HG03064 (cell line): ENCODE measurements around the gene SPRYD3.
"Not testable (repeated sequence)": the region's sequence is repeated elsewhere in the genome, so short reads cannot be mapped to it uniquely, and the experiment has no call there.

Experiments
- ATAC-seq: cut with Tn5 transposase; IDR thresholded peaks from one replicate; pipeline ENCODE4 v1.9.1; 2021; ENCODE audit warnings: low read depth; ENCODE audit not compliant: unreplicated experiment

Gene SPRYD3, protein sequence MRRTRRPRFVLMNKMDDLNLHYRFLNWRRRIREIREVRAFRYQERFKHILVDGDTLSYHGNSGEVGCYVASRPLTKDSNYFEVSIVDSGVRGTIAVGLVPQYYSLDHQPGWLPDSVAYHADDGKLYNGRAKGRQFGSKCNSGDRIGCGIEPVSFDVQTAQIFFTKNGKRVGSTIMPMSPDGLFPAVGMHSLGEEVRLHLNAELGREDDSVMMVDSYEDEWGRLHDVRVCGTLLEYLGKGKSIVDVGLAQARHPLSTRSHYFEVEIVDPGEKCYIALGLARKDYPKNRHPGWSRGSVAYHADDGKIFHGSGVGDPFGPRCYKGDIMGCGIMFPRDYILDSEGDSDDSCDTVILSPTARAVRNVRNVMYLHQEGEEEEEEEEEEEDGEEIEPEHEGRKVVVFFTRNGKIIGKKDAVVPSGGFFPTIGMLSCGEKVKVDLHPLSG

DNA sequence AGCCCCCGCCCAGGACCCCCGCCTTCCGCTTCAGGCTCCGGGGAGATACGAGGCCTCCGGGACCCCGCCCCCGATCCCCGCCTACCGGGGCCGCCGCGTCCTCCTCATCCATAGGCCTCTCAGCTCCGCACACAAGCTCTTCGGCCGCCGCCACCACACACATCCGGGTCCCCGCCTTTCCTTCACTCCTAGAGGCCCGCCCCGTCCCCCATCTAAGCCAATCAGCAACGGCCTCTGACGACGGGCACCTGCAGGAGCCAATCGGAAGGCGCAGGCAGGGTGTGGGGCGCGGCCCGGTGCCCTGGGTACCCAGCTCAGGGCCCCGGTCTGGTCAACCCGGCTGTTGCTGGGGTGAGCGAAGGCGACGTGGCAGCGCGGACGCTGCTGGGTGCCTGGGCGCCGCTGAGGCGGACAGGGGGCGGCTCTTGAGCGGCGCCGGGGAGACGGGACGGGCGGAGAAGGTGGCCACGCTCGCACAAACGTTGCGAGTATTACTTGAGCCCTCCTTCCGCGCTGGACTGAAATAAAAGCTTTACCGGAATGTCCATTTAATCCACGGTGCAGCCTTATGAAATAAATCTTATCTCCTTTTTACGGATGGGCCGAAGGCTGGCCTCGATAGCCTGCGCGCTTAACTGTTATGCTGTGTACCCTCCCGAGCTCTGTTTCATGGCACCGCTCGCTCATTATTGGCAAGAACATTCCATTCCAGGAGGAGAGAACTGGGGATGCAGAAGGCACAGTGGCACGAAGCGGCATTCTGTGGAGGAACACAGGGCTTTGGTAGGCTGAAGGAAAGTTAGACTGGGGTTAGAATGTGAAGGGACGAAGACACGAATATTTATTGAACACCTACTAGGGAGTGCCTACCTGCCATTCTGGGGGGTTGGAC lies at the start of gene SPRYD3:
Gene SPRYD3 (minus strand): TSS at position 165 of the 892 bp plus-strand sequence. CDS start 57 bp downstream, at position 108.
- peak; percentile 96 for ATAC-seq

DNA sequence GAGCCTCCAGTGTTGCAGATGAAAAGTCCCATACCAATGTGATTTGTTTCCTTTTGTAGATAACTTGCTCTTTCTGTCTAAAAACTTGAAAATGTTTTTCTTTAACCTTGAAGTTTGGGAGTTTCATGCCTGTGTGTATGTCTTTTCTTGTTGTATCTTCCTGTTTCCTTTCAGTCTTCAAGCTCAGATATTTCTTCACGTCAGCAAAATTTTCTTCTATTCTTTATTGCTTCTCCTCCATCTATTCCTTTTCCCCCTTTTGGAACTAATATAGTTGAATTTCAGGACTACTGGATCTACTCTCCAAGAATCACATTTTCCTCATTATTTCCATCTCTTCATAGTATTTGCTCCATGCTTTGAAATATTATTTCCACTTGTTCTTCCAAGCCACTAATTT lies 48.0 kb upstream of the SPRYD3 start:
- no peak for ATAC-seq

DNA sequence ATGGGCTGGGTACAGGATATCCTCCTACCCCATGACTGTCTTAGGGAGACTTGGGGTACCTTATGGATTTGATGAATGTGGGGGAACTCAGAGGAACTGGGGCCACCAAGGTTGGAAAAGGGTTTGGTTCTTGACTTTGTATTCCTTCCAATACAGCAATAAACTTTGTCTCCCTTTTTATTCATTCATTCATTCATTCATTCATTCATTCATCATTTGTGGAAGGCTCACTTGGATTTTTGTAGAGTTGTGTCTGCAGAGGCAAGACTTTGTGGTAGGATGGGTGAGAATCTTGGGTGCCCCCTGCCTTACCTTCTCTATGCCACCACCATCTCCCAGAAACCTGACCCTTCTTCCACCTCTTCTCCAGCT lies 45.1 kb upstream of the SPRYD3 start:
- ATAC-seq, result no peak

DNA sequence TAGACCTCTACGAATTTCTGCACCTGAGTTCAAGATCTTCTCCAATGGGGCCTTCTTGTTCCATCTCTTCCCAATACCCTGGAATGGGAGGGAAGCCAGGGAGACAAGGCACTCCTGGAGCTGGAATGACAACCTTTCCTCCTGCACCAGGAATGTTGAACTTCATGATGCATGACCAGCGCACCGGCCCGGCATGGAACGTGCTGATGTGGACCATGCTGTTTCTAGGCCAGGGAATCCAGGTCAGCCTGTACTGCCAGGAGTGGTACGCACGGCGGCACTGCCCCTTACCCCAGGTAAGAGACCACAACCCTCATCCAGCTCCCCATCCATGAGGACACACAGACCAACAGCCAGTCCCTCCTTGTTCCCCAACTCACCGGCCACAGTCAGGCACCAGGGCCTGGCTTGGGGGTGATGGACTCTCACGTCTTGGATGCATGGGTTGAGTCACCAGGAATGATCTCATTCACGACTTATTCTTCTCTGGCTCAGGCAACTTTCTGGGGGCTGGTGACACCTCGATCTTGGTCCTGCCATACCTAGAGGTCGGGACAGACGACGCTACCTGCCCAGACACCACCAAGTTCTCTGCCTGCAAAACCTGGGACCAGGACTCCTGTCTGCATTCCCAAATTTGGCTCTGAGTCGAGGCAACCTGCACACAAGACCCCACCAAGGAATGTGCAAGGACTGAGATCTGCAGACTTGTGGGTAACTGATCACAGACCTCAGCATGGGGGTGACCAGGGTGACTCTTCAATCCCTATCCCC lies 44.6 kb upstream of the SPRYD3 start:
- no peak for ATAC-seq

DNA sequence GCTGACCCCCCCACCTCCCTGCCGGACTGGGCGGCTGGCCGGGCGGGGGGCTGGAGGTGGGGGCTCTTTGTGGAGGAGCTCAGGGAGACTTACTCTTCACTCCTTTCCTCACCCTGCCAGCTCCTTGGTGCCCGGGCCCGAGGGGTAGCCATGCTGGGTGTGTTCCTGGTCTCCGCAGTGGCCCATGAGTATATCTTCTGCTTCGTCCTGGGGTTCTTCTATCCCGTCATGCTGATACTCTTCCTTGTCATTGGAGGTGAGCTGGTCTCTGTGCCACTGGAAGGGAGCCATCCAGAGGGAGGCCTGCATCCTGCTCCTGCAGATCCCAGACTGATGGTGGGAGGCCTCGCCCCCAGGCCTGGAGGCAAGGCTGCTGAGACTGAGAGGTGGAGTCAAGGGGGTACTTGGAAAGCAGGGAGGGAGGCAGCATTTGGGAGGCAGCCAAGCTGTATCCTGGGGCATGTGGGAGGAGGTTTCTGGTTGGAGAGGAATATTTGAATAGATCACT lies 43.8 kb upstream of the SPRYD3 start:
- ATAC-seq, result no peak

DNA sequence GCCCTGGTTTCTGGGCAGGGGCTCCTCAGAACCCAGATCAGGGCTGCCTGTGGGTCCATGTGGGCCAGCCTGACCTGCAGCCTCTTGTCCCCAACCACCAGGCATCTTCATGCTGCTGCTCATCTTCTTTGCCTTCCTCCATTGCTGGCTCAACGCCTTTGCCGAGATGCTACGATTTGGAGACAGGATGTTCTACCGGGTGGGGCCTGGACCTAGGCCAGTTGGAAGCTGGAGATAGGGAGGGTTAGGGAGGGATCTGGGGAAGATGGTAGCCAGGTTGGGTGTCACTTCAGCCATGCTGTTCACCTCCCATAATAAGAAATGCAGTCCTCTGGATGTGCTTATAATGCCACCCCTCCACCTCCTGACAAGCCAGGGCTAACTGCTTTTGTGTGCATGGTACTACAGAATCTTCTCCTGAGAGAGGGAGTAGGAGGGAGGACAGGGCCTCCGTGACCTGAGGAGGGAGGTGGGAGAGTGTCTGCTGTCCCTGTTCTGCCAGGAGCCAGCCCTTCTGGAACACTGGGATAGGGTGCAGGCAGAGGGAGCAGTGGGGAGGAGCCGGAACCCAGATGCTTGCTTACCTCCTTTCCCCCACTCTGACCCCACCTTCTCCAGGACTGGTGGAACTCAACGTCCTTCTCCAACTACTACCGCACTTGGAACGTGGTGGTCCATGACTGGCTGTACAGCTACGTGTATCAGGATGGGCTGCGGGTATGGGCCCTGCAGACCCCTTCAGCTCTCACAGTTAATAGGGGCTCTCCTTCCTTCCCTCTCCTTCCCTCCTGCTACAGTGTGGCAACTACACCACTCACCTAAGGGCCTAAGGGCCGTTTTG lies 41.7 kb upstream of the SPRYD3 start:
- ATAC-seq, result no peak

DNA sequence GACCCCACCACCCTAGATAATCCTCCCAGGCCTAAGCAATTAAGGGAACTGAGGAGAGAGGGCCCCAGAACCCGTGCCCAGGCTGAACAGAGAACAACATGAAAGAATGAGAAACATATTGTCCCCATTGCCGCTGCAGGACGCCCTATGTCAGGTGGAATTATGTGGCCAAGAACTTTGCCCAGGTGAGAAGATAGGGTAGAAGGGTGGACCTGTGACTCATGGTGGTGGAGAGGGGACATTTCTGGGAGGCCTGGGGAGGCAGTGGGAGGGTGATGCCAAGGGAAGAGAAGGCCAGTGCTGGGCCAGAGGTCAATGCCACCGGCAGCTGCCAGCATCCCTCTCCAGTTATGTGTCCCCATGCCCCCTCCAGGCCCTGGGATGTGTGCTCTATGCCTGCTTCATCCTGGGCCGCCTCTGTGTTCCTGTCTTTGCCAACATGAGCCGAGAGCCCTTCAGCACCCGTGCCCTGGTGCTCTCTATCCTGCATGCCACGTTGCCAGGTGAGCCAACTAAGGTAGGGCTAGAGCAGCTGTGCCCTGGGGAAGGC lies 39.6 kb upstream of the SPRYD3 start:
- no peak for ATAC-seq

DNA sequence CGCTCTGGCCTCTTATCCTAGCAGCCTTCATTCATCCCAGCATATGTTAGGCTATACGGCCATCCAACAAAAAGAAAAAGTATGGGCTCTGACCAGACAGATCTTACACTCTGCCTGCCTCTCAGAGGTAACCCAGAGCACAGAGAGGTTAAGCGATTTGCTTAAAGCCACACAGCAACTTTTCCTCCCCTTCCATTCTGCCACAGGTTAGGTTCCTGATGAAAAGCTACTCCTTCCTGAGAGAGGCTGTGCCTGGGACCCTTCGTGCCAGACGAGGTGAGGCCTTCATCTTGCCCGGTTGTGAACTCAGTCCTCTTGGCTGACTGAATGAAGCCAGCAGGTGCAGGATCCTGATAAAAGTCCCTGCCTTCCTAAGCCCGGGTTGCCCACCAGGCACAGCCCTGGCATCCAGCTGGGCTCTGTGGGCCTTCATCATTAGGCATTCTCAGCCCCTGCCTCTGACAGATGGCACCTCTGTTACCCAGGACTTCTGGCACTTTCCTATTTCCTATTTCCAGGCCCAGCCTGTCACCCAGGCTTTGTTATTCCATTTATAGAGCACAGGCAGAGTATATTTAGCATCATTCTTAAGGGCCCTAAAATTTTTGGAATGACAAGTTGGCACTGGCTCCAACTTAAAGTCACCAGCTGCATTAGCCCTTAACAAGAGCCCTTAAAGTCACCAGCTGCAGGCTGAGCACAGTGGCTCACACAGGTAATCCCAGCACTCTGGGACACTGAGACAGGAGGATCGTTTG lies 36.9 kb upstream of the SPRYD3 start:
- ATAC-seq, result no peak

DNA sequence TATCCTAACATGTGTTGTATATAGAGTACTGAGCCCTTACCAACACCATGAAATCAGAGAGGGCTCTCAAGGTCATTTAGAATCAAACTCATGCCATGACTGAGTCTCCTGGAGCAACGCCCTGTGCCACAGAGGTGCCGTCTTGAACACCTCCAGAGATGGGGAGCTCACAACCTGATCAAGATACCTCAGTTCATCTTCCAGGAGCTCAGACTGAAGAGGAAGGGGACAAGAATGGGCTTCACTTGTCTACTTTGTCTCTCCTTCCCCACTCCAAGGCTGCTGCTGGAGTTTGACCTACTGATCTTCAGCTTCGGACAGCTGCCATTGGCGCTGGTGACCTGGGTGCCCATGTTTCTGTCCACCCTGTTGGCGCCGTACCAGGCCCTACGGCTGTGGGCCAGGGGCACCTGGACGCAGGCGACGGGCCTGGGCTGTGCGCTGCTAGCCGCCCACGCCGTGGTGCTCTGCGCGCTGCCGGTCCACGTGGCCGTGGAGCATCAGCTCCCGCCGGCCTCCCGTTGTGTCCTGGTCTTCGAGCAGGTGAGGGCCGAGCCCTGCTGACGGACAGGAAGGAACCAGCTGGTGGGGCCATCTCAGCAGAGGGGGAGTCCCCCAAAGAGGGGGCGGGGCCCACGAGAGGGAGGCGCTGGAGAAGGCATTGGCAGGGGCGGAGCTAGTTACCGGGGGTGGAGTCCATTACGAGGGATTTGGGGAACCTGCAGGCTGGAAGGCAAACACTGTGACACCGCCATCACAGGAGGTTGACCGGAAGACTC lies 36.1 kb upstream of the SPRYD3 start:
- ATAC-seq, result no peak

DNA sequence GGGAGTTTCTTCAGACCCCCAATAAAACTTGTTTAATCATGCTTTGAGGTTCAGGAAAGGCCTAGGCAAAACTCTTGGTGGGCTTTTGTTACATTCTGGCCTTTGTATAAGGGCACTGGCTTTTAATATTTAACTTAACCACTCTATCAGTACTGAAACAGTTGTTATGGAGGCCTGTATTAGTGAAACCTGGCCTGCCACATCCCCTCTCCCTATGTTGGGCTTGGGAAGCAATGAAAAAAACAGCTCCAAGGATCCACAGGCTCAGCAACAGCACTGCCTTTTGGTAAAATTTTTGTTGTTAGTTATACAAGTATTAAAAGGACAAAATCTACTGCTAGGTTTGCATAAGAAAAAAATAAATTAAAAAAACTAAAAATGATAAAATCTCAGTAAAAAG lies 34.8 kb upstream of the SPRYD3 start:
- no peak for ATAC-seq

DNA sequence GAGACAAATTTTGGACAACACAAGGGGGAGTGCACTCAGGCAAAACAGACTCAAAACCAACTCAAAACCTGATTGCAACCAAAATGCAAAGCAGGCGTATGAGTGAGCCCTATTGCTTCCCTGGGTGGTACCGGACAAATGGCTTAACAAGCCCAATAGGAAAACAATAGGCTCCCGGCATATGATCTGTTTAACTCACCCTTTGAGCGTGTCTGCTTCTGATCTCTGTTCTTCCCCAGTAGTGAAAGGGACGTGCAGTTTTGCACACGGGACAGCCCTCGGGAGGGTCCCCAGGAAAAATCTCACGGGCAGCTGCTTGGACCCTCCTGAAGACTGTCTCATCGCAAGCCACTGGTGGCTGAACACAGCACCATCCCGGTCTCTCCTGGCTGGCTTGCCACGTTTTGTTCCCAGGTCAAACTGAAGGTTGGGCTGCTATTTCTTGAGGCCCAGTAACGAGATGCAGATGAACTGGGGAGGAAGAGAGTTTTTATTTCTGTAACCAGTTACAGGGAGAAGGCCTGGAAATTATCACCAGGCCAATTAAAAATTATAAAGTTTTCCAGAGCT lies 34.0 kb upstream of the SPRYD3 start:
- ATAC-seq, result no peak

DNA sequence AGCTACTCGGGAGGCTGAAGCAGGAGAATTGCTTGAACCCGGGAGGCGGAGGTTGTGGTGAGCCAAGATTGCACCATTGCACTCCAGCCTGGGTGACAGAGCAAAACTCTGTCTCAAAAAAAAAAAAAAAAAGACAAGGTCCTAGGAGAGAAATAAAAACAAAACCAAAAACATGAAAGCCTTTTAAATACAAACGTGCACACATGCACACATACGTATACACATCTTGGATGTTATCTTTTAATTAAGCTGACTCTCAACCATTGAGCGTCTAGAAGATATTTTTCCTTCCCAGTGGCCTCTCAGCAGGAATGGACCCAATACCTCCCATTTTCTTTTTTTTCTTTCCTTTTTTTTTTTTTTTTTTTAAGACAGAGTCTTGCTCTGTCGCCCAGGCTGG lies 33.2 kb upstream of the SPRYD3 start:
- not testable (repeated sequence) for ATAC-seq

DNA sequence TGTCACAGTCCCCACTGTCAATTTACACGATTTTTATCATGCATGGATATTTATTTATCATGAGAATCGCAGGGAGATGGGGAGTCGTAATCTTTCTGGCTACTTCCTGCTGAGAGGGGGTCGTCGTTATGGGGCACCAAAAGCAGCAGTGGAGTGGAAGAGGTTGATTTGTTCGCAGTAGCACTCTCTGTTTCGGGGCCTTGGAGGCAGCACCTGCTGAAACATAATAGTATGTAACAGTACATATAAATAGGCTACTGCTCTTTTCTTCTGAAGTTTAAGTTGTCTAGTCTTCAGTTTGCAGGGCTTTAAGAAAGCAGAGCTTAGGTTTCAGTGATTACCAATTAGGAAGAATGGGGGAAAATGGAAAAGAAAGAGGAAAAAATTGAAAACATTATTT lies 27.9 kb upstream of the SPRYD3 start:
- no peak for ATAC-seq

DNA sequence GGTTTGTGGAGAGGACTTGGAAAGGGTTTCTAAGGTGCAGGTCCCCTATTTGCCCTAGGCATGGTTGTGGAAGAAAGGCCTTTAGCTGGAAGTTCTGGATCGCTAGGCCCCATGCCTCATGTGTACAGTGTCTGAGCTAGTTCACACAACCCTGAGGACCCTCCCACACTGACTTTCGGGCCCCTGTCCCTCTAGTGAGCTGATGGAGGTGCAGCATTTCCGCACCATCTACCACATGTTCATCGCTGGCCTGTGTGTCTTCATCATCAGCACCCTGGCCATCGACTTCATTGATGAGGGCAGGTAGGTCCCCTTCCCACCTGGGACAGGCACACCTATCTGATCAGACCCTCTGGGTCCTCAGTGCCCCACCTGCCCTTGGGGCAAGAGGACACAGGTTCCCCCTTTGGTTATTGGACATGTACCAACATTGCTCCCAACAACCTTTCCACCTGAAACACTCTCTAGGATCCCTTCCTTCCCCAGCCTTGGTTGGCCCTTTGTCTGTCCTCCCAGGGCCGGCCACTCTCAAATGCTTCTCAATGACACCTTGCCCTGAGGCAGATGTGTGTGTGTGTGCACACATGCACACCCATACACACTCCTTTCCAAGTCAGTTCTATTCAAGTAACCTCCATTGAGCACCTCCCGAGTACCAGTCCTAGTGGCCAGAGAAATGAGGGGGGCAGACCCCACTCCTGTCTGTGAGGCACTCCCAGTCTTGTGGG lies 26.7 kb upstream of the SPRYD3 start:
- no peak for ATAC-seq

DNA sequence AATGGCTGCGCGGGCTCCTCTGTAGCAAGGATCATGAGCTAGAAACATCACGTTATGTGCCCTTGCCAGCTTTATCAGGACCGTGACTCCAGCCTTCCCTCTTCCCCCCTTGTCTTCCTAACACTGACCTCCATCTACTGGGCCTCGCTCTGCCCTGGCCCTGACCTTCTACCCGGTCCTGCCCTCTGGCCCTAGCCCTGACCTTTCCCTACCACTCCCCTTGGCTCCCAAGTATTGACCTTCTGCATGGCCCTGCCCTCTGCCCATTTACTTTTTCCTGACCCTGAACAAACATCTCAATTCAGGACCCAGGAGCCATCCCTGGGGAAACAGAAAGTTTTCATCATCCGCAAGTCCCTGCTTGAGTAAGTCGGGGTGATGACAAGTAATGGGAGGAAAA lies 26.1 kb upstream of the SPRYD3 start:
- ATAC-seq, result no peak

DNA sequence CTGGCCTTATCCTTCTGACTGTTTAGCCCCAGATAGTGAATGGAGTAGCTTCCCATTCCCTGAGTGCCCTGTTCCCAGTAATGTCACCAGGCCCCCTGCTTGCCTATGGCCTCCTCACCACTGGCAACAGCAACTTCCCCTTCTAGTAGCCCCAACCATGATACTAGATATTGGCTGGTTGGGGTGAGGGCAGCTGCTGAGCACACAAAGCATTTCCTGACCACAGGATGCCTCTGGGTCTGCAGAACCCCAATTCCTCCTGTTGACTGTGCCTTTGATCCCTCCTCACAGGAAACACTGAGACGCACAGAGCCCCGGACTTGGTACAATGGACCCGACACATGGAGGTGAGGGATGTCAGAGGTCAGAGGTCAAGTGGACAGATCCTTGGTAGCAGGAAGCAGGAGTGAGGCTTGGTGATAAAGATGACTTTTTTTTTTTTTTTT lies 24.7 kb upstream of the SPRYD3 start:
- ATAC-seq, result no peak
